ENCODE measurements around the gene DVL3.
A peak's percentile ranks its signal among the peaks of the same experiment; 100 is the strongest.

DVL3 gene

DNA sequence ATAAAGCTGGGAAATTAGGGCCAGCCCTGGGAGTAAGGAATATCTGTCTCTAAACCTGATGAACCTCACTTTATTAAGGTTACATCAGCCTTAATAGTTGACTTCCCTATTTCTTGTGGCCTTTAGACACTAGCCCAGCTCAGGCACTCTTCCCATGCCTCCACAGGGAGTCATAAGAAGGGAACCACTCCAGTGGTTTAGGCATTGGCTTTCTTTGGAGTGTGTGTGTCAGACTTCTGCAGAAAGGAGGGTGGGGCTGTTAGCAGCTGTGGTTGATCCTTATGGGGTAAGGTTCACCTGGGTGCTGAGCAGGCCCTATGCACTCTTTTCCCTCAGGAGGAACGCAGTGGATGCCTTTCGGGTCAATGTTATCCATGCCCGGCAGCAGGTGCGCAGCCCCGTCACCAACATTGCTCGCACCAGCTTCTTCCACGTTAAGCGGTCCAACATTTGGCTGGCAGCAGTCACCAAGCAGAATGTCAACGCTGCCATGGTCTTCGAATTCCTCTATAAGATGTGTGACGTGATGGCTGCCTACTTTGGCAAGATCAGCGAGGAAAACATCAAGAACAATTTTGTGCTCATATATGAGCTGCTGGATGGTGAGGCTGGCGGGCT is 23.5 kb downstream of the DVL3 start:
- TF ChIP-seq GATA3 (IDR thresholded peaks at IDR 0.05; ENCODE audit: low read depth, low read length) (no peak), GATA2 (IDR thresholded peaks at IDR 0.05; ENCODE audit: low read depth, low read length) (no peak)

DNA sequence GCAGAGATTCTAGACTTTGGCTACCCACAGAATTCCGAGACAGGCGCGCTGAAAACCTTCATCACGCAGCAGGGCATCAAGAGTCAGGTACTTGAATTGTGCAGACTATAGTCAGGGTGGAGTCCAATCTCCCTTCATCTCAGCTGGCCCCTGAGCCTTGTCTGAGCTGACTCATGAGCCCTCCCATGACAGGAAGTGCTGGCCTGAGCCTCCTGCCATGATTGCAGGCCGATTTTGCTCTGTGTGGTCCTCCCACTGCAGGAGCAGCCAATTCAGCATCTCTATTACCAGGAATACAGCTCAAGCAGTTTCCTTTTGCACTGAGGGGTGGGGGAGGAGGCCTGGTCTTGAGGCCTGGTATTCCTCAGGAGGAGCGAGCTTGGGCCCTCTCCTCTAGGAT is 25.0 kb downstream of the DVL3 start:
- TF ChIP-seq GATA2 (IDR thresholded peaks at IDR 0.05; ENCODE audit: low read depth, low read length) (no peak), GATA3 (IDR thresholded peaks at IDR 0.05; ENCODE audit: low read depth, low read length) (no peak)

DNA sequence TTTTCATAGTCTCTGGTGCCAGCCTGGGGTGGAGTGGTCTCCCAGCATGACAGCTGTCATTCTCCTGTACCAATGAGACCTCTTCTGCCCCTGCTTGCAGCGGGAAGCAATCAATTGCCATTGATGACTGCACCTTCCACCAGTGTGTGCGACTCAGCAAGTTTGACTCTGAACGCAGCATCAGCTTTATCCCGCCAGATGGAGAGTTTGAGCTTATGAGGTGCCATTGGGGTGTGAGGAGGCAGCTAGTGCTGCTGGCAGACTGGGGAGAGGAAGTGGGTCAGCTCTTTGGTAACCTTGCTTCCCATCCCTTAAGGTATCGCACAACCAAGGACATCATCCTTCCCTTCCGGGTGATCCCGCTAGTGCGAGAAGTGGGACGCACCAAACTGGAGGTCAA is 26.4 kb downstream of the DVL3 start:
- no peak for TF ChIP-seq GATA3 (IDR thresholded peaks at IDR 0.05; ENCODE audit: low read depth, low read length)
- no peak for TF ChIP-seq GATA2 (IDR thresholded peaks at IDR 0.05; ENCODE audit: low read depth, low read length)

DNA sequence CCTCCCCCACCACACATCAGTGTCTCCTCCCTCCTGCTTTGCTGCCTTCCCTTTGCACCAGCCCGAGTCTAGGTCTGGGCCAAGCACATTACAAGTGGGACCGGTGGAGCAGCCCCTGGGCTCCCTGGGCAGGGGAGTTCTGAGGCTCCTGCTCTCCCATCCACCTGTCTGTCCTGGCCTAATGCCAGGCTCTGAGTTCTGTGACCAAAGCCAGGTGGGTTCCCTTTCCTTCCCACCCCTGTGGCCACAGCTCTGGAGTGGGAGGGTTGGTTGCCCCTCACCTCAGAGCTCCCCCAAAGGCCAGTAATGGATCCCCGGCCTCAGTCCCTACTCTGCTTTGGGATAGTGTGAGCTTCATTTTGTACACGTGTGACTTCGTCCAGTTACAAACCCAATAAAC is 28.5 kb downstream of the DVL3 start:
- TF ChIP-seq GATA3 (IDR thresholded peaks at IDR 0.05; ENCODE audit: low read depth, low read length), result no peak
- no peak for TF ChIP-seq GATA2 (IDR thresholded peaks at IDR 0.05; ENCODE audit: low read depth, low read length)

DNA sequence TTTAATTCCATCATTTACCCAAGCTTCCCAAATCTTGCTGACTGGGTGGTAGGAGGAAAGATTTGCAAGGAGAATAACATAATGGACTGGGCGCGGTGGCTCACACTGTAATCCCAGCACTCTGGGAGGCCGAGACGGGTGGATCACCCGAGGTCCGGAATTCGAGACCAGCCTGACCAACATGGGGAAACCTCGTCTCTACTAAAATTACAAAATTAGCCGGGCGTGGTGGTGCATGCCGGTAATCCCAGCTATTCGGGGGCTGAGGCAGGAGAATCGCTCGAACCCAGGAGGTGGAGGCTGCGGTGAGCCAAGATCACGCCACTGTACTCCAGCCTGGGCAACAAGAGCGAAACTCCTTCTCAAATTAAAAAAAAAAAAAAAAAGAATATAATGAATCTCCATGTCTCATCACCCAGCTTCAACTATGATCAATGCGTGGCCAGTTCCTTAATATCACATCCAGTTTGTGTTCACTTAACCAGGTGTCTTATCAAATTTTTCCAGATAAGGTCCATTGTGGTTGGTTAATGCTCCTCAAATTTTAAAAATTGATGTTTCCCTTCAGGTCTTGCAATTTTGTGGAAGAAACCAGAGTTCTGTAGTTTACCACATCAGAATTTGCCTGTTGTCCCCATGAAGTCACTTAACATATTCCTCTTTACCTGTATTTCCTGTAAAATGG is 29.5 kb downstream of the DVL3 start:
- TF ChIP-seq GATA2 (IDR thresholded peaks at IDR 0.05; ENCODE audit: low read depth, low read length) (no peak), GATA3 (IDR thresholded peaks at IDR 0.05; ENCODE audit: low read depth, low read length) (no peak)

DNA sequence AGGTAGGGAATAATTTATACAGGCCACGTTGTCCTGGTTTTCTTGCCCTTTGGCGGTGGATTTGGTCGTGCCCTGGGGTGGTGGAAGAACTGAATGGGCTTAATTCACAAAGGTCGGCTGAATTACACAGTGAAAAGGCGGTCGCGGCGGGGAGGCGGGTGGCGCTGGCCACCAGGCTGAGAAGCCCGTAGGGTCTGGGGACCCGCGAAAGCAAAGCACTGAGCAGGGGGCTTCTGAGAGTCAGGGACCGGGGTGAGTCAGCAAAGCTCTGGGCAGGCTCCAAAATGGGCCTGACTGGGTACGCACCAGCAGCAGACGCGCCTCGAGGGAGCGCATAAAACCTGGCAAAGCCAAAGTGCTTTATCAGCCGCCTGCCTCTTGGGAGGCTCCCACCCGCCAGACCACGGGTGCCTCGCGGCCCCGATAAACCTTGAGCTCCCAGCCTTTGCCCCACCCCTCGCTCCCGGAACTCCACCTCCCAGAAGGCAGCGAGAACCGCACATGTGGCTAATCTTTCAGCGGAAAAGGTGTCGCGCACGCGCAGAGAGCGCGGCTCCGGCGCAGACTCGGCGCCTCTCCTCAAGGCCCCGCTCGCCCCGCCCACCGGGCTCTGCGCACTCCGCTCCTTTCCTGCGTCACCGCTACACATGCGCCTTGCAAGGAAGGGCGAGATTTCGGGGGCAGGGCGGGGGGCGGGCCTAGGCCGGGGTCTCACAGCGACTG is 30.4 kb downstream of the DVL3 start:
- TF ChIP-seq GATA2 (IDR thresholded peaks at IDR 0.05; ENCODE audit: low read depth, low read length) (peak; percentile 71), GATA3 (IDR thresholded peaks at IDR 0.05; ENCODE audit: low read depth, low read length) (no peak)

DNA sequence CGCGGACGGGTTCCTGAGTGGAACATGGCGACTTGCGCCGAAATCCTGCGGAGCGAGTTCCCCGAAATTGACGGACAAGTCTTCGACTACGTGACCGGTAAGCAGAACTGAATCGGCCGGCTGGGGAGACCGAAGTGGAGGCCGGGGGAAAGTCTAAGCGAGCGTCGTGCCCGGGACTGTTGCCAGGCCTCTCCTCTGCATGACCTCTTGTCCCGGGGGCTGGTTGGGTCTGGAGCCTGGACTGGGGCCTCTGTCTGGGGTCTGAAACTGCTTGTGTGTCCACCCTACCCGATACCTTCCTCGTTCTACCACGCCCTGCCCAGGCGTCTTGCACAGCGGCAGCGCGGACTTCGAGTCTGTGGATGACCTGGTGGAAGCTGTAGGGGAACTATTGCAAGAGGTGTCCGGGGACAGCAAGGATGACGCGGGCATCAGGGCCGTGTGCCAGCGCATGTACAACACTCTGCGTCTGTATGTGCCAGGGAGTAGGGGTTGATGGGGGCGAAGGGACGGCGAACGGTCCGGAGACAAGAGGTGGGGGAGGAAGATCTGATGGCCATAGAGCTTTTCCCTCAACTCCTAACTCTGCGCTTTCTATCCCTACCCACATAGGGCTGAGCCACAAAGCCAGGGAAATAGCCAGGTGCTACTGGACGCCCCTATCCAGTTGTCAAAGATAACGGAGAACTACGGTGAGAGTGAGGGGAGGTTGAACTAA is 31.2 kb downstream of the DVL3 start, which contains the start of gene ABCF3:
ABCF3 (plus strand) TSS at position 16 of the 718 bp plus-strand sequence; CDS start at position 25, 9 bp downstream.
- TF ChIP-seq GATA2 (IDR thresholded peaks at IDR 0.05; ENCODE audit: low read depth, low read length), result no peak
- TF ChIP-seq GATA3 (IDR thresholded peaks at IDR 0.05; ENCODE audit: low read depth, low read length), result no peak

DNA sequence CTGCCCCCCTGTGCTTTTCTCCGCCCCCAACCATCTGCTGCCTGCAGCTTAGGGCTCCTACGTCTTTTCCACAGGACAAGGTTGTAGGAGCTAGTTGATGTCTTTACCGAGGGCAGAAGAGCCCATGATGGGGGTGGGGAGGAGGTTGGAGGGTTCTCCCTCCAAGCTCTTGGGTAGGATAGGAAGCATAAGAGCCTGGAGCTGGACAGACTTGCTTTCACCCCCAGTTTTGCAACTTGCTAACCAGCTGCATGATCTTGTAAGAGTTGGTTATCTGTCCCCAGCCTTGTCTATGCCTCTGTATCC is 31.7 kb downstream of the DVL3 start:
- TF ChIP-seq GATA2 (IDR thresholded peaks at IDR 0.05; ENCODE audit: low read depth, low read length) (no peak), GATA3 (IDR thresholded peaks at IDR 0.05; ENCODE audit: low read depth, low read length) (no peak)

DNA sequence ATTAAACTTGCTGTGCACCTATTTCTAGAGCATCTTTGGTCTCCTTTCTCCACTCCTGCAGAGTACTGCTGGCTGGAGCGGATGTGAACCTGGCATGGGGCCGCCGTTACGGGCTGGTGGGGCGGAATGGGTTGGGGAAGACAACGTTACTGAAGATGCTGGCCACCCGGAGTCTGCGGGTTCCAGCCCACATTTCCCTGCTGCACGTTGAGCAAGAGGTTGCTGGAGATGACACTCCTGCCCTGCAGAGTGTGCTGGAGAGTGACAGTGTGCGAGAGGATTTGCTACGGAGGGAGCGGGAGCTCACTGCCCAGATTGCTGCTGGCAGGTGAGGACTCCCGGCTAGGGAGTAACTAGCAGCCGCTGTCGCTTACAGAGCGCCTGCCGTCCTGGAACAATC is 32.9 kb downstream of the DVL3 start:
- no peak for TF ChIP-seq GATA3 (IDR thresholded peaks at IDR 0.05; ENCODE audit: low read depth, low read length)
- TF ChIP-seq GATA2 (IDR thresholded peaks at IDR 0.05; ENCODE audit: low read depth, low read length), result no peak

DNA sequence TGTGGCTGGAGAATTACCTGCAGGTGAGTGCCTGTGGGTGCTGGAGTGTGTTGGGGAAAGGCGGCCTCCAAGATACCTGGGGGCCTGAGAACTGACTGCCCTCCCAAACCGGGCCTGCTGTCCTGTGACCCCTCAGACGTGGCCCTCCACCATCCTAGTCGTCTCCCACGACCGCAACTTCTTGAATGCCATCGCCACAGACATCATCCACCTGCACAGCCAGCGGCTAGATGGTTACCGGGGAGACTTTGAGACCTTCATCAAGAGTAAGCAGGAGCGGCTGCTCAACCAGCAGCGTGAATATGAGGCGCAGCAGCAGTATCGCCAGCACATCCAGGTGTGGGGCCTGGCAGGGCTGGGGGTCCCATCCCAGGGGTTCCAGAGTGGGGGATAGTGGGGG is 34.2 kb downstream of the DVL3 start:
- no peak for TF ChIP-seq GATA2 (IDR thresholded peaks at IDR 0.05; ENCODE audit: low read depth, low read length)
- TF ChIP-seq GATA3 (IDR thresholded peaks at IDR 0.05; ENCODE audit: low read depth, low read length), result no peak

DNA sequence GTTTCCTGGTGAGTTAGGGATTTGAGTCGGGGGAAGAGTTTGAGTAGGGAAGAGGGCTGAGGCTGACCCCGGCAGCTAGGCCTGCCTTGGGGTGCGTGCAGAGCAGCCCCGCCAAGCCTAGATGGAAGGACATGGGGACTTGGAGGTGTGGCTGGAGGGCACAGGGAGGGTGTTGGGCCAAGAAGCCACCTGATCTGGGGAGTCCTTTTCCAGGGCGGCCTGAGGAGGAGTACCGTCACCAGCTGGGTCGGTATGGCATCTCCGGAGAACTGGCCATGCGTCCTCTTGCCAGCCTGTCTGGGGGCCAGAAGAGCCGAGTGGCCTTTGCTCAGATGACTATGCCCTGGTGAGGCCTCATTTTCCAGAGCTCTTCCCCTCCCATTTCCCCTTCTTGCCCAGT is 37.7 kb downstream of the DVL3 start:
- TF ChIP-seq GATA3 (IDR thresholded peaks at IDR 0.05; ENCODE audit: low read depth, low read length) (no peak), GATA2 (IDR thresholded peaks at IDR 0.05; ENCODE audit: low read depth, low read length) (no peak)

DNA sequence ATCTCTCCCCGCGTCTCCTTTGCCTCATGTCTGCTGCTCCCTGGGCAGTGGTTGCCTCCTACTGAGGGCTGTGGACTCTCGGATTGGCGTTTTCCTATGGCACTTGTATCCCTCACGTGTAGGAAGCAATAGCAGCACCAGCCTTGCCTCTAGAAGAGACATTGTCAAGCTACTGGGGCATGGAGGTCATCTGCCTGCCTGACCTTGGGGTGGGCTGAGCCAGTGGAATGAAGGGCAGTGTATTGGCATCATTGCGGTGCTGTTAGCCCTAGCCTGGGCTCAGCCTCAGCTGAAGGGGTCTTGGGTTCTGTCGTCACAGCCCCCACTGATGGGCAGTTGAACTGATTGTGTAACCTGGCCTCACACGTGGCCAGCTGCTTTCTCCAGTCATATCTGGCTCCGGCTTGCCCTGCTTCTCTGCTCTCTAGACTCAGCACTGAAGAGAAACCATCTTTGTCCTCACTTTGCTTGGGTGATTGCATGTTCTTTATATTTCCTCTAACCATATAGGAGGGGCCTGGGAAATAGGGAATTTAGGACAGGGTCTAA is 38.9 kb downstream of the DVL3 start:
- TF ChIP-seq GATA2 (IDR thresholded peaks at IDR 0.05; ENCODE audit: low read depth, low read length) (no peak), GATA3 (IDR thresholded peaks at IDR 0.05; ENCODE audit: low read depth, low read length) (no peak)

DNA sequence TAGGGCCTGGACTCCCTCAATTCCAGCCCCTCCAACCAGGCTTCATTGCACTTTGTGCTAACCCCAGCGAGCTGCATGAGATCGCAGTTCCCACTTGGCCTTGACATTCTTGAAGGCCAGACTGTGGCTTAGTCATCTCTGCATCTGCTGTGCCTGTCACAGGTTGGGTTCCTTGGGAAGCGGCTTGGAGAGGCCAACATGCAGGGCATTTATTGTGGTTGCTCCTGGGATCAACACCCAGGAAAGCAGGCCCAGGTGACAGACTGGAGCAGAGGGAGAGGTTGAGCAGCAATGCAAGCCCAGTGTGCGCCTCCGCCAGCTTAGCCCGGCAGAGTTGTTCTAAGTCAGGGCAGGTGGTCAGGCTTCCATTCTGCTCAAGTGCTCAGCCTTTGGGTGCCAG is 41.4 kb downstream of the DVL3 start:
- no peak for TF ChIP-seq GATA3 (IDR thresholded peaks at IDR 0.05; ENCODE audit: low read depth, low read length)
- no peak for TF ChIP-seq GATA2 (IDR thresholded peaks at IDR 0.05; ENCODE audit: low read depth, low read length)

DNA sequence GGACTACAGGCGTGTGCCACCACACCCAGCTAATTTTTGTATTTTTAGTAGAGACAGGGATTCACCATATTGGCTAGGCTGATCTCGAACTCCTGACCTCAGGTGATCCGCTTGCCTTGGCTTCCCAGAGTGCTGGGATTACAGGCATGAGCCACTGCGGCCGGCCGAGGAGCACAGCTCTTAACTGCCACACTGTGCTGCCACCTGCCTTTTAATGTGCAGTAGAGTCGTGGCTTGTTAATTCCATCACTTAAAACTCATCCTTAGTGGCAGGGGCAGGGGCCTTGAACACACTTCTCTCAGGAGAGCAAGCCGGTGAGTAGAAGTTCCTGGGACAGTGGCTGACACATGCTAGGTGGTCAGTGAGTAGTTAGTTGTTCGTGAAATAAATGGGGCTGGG is 43.3 kb downstream of the DVL3 start:
- TF ChIP-seq GATA3 (IDR thresholded peaks at IDR 0.05; ENCODE audit: low read depth, low read length) (no peak), GATA2 (IDR thresholded peaks at IDR 0.05; ENCODE audit: low read depth, low read length) (no peak)

Measured in SH-SY5Y (cell line).